Measurements from ENCODE around the gene DUSP3.

The DUSP3 gene

GRCh38 chr17:43722870-43723665, 55.7 kb downstream of the DUSP3 start:
- peak overlapping the region in 1 of 2 donors; percentile 50 for H3K27ac ChIP-seq
- H3K4me3 ChIP-seq = no peak overlapping the region
- TF ChIP-seq CTCF (IDR thresholded peaks at IDR 0.05) = no peak
- no peak for DNase-seq (ENCODE audit: low spot score)

GRCh38 chr17:43722269-43722619, 56.5 kb downstream of the DUSP3 start:
- DNase-seq (ENCODE audit: low spot score) = no peak
- TF ChIP-seq CTCF (IDR thresholded peaks at IDR 0.05) = no peak
- peak overlapping the region in 1 of 2 donors; percentile 50 for H3K27ac ChIP-seq
- H3K4me3 ChIP-seq = no peak overlapping the region

- TF ChIP-seq CTCF (IDR thresholded peaks at IDR 0.05) = no peak
- Histone ChIP-seq H3K4me3 (no peak overlapping the region), H3K27ac (peak overlapping the region in 1 of 2 donors; percentile 50)
- no peak for DNase-seq (ENCODE audit: low spot score)
These were observed 57.1 kb downstream of the DUSP3 start for GRCh38 chr17:43721537-43722268.

GRCh38 chr17:43720311-43721060, 58.3 kb downstream of the DUSP3 start:
- no peak for TF ChIP-seq CTCF (IDR thresholded peaks at IDR 0.05)
- DNase-seq (ENCODE audit: low spot score) = peak; percentile 86
- Histone ChIP-seq H3K27ac (peak overlapping the region; percentile 92 to 97), H3K4me3 (peak overlapping the region; percentile 84)

- no peak for TF ChIP-seq CTCF (IDR thresholded peaks at IDR 0.05)
- Histone ChIP-seq H3K4me3 (no peak overlapping the region), H3K27ac (peak overlapping the region in 1 of 2 donors; percentile 92)
- no peak for DNase-seq (ENCODE audit: low spot score)
These were observed 59.2 kb downstream of the DUSP3 start for GRCh38 chr17:43719578-43719977.

- no peak overlapping the region for H3K4me3 ChIP-seq
- no peak overlapping the region for H3K27ac ChIP-seq
- TF ChIP-seq CTCF (IDR thresholded peaks at IDR 0.05) = no peak
- DNase-seq (ENCODE audit: low spot score) = no peak
These were observed 60.2 kb downstream of the DUSP3 start for GRCh38 chr17:43718544-43718943.

Data from coronary artery (tissue), 2 donors.